HepG2 (cell line): ENCODE results near the gene CEBPE.

ENCODE experiments used
- CTCF ChIP-seq: sonication (generic); formaldehyde crosslinking; IDR thresholded peaks from 2 replicates; pipeline ENCODE4 v1.5.0; 2020; ENCODE audit warnings: mild to moderate bottlenecking, missing genetic modification reagents, moderate library complexity
- MTA1 ChIP-seq: sonication (generic); formaldehyde crosslinking; IDR thresholded peaks from 2 replicates; pipeline ENCODE4 v1.4.0; 2020; ENCODE audit warnings: missing genetic modification reagents, mild to moderate bottlenecking, borderline replicate concordance
- RAD21 ChIP-seq: fragments of 450-650 bp; formaldehyde crosslinking; IDR thresholded peaks from 2 replicates; pipeline ENCODE4 v1.5.0; 2020; ENCODE audit warnings: mild to moderate bottlenecking
- TAF1 ChIP-seq: sonication (generic); formaldehyde crosslinking; IDR thresholded peaks from 2 replicates; pipeline ENCODE4 v1.4.0; 2020; ENCODE audit warnings: missing genetic modification reagents
- TGIF2 ChIP-seq: IDR thresholded peaks from 2 replicates; pipeline ENCODE4 v1.6.1; 2016; ENCODE audit warnings: control low read depth, missing compliant biosample characterization
- ZFP36L2 ChIP-seq: sonication (generic); formaldehyde crosslinking; IDR thresholded peaks from 2 replicates; pipeline ENCODE4 v1.4.0; 2020; ENCODE audit warnings: missing genetic modification reagents

- TF ChIP-seq TAF1 (CRISPR knock-in tag) (no peak), RAD21 (CRISPR knock-in tag) (no peak), CTCF (no peak), ZFP36L2 (CRISPR knock-in tag) (no peak), MTA1 (no peak), TGIF2 (CRISPR knock-in tag) (no peak)
These were observed 48.2 kb upstream of the CEBPE start for GRCh38 chr14:23167116-23167847.
